Measurements from ENCODE around the gene ASTN2.

ASTN2 gene

DNA sequence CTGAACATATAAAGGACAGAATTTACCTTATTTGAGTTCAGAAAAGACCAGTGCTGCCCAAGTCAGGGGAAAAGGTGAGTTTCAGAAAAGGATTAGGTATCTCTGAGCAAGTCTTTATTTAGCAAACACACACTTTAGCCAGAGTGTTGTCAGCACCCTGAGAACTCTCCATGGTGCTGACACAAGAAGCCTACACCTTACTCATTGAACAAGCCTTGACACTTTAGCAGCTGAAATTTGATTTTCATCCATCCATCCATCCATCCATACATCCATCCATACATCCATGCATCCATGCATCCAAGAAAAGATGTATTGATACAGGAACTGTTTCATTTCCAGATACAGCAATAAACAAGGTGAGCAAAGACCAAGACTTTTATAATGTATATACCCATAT is 416.6 kb downstream of the ASTN2 start:
- DNase-seq: no peak

DNA sequence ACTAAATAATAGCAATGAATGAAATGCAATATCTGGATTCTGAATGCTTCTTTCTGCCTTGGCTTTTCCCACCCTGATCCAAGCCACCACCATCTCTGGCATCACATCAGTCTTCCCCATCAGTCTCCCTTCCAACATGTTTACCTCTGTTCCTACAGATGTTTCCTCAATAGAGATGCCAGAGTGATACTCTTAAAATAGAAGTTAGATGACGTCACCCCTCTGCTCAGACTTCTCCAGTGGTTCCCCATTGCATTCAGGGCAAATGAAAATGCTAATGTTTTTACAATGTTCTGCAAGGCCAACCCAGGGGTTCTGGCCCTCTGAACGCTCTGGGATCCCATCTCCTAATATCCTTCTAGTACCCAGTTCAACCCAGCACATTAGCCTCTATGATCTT is 422.0 kb downstream of the ASTN2 start:
- DNase-seq: no peak

DNA sequence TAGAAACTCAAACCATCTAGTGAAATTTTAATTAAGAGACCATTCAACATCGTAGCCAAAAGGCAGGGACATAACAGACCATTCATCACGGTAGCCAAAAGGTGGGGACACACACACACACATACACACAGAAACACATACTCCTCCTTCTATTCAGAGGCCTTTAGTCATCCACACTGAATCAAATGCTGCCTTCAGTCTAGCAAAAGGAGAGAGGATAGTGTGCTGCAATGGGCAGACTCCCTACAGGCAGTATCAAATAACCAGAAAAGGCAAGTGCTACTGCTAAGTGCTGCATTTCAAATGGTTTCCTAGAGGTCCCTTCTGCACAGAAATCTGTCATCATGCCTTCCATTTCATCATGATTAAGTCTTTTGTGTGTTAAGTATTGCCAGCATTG is 423.8 kb downstream of the ASTN2 start:
- DNase-seq: no peak

DNA sequence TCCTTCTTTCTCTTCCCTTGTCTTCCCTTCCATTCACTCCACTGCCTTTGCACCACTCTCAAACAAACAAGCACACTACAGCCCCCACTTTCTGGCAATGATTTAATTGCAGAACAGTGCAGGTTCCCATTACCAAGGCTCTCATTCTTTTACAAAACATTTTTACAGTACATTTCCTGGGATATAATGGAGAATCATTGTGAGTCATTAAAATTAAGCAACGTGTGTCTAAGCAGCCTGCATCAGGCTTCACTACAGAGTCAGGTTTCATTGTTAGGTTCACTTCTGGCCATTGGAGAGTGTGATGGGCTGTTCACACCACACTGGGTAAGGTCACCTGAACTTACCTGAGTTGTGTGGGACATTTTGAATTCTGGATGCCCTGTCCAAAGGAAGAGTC is 424.3 kb downstream of the ASTN2 start:
- DNase-seq: no peak

DNA sequence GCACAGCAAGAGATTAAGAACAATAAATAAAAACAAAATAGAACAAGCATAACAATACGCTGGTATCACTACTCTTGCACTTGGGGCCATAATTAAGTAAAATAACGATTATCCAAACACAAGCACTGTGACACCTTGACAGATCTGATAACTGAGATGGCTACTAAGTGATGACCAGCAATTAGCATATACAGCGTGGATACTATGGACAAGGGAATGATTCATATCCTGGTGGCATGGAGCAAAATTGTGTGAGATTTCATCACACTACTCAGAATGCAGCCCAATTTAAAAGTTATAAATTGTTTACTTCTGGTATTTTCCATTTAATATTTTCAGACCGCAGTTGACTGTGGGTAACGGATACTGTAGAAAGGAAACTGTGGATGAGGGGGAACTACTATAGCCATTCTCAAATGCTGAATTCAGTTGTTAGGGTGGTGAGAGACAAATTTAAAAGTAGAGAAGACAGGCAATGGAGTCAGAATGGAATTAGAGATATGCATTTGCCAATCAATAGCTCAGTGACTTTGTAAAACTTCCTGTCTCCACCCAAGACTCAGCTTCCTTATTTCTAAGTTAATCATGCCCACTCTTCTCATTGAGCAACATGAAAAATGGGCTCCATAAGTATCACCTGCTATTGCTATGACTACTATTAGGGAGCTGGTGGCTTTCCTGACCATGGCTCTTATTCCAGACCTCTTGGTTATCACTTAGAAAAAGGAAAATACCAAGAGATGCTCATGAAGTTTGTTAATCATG is 427.0 kb downstream of the ASTN2 start:
- DNase-seq: no peak

DNA sequence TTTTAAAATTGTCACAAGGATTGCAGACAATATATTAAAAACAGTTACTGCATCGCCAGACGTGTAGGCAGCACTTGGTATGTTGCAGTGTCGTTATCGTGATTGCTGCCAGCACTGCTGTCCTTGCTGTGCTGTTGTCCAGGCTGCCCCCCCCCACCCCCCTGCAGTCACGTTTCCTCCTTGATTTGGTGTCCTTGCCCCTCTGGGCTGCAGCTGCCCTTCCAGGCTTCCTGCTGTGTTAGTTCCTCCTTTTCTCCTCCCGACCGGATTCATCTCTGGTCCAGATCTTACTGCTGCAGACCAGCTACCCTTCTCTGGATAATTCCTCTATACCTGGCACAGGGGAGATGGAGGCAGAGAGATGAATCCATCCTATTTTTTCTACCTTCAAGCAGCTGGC is 428.8 kb downstream of the ASTN2 start:
- no peak for DNase-seq

DNA sequence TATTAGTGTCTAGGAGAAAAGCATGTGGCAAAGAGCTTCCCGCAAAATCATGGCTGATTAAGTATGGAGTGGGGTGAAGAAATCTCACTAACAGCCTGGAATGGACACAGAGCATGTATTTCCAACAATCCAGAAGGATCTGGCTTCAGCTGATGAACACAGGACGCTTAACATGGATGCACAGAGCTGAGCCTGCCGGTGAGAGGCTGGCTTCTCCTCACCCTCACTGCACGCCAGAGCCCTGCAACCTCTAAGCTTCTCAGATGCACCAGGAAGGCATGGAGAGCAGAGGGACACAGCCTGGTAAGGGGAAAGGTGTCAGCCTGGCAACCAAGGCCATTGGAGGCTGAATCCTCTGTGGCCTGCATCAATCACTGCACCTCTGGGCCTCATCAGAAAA is 429.3 kb downstream of the ASTN2 start:
- no peak for DNase-seq

DNA sequence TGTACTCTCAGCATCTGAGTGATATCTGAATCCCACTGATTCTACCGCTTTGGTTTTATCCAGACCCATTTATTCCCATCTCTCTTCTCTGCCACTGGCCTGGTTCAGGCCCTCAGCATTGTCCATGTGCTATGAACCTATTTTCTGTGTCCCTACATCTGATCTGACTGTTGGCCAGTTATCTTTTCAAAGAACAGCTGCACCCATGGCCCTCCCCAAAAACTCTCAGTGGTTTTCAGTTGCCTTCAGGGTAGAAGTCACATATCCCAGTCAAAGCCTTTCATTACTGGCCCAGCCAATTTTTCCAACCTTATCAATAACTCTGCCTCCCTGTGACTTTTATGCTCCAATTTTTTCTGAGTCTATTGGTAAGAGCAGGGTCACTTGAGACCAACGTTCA is 430.7 kb downstream of the ASTN2 start:
- DNase-seq: no peak

DNA sequence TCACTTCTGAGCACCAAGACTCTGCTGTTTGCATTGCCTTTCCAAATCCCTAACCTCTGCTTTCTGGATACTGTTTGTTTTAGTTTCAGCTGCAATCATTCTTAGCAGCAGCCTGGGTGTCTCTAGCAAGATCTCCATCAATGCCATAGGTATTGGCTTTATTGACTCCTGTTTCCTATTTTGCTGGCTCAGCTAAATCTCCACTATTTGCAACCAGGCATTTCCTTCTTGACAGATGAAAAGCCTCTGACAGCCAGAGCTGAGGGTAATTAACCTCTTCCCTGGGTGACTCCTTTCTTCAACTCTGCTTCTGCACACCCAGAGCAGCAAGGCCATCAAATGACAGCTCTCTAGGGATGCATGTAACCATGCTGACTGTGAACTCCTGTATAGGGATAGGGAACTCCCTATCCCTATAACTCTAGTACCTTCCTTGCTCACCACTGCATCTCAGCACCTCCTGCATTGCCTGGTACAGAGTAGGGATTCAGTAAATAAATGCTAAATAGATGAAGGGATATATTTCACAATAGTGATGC is 434.2 kb downstream of the ASTN2 start:
- DNase-seq: no peak

DNA sequence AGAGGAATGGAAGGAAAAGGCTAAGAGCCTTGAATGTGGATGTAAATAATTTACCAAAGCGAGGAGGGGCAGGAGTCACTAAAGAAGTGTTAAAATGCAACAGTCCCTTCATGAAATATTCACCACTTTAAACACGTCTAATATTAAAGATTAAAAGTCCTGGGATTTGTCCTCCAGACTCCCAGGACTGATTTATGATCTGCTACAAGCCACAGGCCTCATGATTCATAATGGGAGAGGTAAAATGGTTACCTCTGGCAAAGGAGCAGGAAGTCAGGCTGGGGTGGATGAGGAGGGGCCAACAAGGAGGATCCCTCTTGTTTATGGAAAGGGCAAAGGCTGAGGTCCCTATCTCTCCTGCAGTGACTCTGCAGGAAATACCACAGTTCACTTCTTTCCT is 435.4 kb downstream of the ASTN2 start:
- no peak for DNase-seq

DNA sequence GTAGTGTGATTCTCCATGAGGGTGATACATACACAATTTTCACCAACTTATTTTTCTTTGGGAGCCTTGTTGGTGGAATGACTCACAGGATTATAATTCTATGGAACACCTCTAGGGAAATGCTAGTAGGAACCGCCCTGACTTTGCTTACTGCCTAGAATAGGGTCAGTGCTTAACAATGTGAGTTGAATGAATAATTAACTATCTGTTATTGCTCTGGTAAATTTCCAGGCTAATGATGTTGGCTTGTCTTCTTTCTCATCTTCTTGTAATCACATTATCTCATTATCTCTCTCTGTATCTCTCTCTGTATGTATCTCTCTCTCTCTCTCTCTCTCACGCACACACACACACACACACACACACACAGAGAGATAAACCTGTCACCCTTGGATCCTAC is 436.7 kb downstream of the ASTN2 start:
- DNase-seq: no peak

DNA sequence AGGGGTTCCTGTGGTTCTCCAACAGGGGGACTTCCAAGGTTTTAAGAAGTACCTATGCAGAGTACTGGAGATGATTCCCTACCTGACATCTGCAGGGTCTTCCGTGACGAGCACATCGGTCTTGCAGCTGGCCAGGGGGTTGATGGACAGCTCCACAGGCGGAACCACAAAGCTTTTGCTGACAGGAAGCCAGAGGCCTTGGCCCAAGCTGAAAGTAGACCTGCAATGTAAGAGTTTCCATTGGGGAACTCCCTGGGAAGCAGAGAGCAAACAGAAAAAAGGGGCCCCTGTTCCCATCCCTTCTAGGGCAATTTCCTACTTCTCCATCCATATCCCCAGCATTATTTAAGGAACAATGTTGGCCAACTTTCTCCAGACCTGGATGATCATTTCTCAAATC is 439.7 kb downstream of the ASTN2 start:
- DNase-seq: no peak

DNA sequence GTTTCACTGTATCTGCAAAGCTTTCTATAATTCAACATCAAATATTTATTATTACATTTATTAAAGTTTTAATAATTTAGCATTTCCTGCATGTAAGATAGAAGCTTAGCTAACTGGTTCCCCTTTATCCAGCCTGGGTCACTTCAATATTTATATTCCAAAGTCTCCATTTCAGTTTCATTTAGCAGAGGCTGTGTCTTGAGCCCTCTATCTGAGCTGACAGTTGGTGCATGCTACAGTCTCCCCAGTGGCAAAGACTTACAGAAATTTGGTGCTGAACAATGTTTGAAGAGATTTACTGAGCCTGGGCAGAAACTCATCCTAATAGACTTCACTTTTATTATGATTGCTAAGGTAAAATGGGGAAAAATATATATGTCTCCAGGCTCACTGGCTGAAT is 448.7 kb downstream of the ASTN2 start:
- no peak for DNase-seq

DNA sequence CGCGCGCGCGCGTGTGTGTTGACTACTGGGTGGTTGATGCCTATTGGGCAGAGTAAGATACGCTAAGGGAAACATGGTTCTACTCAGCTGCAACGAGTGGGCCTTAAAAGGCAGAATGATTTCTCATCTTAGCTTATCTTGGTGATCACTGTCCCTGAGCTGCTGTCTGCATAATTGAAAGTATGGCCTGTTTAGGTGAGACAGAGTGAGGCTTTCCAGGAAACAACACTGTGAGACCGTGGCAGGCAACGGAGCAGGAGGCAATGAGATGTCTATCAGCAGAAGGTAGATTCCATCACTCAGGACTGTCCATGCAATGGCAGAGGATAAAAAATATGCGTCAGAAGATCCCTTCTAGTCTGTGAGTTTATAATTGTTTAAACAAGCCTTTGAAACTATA is 450.6 kb downstream of the ASTN2 start:
- DNase-seq: no peak

DNA sequence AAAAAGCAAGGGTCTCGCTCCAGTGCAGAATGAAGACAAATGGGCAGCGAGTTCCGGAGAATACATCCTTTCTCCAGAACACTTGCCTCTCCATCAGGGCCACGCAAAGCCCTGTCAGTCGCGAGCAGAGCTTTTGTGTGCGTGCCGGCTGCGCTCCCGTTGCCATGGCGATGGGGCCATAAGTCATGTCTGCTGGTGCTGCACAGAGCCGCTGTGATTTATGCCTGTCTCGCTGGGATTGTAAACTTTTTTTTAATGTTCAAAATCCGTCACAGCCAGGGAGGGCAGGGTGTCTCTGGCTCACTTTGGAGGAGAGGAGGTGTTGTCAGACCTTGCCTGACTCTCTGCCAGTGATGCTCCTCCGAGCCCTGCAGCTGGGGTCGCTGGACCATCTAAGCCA is 455.0 kb downstream of the ASTN2 start:
- DNase-seq: no peak

DNA sequence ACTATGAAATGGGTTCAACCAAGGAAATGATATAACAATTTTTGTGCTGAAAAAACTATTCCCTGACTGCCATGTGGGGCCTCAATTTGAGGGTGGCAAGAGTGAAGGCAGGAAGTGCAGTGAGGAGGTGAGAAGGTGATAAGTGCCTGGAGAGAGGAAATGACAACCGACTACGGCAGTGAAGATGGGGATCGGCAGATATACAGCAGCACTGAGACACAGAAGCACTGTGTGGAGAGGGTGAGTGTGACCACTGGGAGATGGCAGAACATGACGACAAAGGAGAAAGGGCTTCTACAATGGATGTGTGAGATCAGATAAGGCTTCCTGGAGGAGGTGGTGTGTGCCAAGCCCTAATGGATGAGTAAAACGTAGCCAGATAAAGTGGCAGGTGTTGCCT is 456.0 kb downstream of the ASTN2 start:
- no peak for DNase-seq

DNA sequence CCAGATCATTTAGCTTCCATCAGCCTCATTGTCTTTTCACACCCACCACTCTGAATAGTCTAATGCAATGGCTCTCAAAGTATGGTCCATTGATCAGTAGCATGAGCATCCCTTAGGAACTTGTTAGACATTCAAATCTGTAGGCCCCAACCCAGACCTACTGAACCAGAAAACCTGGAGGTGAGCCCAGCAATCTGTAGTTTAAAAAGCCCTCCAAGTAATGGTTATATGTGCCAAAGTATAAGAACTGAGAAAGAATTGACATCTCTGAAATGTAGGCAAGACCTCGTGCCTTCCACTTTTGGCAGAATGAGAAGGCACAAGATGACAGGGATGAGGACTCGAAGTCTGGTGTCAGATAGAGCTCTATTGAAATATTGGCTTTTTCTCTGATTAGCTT is 460.1 kb downstream of the ASTN2 start:
- DNase-seq: no peak

DNA sequence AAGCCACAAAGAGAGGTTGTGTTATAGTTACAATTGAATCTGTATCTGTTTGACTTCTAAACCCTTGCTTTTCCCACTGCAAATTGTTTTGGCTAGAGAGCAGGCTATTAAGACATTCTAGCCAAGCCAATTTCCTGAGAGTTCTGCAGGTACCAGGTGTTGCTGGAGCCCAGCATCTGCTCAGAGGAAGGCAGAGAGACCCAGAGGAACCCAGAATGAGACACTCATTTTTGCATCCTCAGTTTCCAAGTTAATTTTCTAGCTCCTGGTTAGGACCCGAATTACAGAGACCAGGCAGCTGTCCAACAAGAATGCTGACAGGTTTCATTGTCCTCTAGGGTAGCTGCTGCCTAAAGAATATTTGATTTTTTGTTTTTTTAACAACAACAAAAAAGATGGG is 461.6 kb downstream of the ASTN2 start:
- no peak for DNase-seq

DNA sequence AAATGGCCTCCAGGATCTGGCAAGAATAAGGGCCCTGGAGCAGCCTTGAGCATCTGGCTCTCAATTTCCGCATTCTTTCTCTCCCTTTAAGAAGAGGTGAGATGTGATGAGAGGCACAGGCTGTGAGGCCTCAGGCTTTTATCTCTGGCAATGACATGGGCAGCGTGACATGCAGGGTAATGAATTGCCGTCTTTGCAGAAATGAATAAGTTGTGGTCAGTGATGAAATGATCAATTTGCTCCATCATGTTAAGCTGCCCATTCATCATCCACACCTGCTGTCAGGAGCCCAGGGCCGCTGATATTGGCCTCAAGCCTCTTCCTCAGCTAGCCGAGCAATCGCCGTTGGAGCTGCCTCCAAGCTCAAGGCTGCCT is 462.4 kb downstream of the ASTN2 start:
- no peak for DNase-seq

DNA sequence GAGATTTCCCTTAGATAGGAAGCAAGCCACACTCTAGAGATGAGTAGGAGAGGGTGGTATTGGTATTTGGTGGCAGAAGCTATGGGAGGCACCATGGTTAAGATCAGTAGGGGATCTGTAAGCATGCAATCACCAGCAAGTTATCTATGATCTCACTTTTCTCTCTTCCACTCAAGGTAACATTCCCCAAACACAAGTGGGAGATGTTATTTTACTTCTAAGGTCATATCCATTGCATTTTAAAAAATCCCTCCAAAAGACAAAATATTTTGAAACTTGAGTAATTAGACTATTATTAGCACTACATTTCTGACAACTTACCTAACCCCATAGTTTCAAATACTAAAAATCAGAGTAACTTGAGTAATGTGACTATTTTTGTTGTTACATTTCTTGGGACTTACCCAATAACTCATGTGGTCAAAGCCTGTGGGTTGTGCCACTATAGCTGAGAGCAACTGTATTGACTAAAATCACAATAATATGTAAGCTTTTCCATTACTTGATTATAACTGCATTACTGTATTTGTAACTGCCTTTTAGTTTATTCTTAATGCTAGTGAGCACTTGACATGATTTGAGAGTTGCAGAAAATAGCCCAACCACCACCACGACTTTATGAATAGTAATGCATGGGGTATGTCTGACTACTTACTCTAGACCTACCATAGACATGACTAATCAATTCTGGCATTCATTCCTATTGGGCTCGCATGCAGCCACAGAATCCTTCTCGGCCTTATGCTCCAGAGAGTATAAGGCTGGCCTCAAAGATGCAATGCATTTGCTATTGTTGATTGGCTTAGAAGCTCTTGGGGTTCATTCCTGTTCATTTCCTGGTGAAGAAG is 463.0 kb downstream of the ASTN2 start:
- DNase-seq: no peak

DNA sequence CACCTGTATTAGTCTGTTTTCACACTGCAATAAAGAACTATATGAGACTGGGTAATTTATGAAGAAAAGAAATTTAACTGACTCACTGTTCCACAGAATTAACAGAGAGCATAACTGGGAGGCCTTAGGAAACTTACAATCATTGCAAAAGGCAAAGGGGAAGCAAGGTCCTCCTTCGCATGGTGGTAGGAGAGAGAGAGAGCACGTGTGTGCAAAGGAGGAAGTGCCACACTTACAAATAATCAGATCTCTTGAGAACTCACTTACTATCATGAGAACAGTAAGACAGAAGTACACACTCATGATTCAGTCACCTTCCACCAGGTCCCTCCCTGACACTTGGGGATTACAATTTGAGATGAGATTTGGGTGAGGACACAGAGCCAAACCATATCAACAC is 469.0 kb downstream of the ASTN2 start:
- DNase-seq: peak in 1 of 2 experiments; percentile 1

DNA sequence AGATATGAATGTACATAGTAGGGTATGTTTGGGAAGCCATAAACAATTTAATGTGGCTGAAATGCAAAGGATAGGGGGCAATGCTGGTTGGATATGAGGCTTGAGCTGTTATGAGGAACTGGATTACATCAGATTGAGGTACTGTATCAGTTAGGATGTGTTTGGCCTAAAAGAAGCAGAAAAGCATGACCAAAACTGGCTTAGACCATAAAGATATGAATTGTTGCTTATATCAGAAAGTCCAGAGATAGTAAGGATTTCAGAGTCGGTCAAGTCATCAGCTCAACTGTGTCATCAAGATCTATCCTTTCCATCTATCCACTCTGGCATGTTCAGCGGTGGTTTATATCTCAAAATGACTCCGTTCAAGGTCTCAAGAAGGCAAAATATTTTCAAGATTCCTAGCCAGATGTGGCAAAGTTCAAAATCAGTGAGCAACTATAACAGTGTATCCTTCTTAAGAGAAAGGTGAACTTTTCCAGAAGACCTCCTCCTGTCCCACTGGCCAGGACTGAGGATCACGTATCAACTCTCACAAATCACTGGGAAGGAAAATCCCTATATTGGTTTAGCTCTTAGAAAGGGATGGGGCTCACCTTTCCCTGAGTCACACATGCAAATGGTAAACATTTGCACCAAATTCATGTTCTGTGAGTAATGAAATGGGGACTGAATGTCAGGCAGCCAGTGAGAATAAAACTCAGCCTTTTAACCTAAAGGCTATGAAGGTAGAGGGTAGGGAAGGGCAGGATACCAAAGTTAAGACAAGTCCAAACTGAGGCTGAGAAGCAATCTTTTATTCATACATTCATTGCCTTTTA is 469.9 kb downstream of the ASTN2 start:
- DNase-seq: no peak

DNA sequence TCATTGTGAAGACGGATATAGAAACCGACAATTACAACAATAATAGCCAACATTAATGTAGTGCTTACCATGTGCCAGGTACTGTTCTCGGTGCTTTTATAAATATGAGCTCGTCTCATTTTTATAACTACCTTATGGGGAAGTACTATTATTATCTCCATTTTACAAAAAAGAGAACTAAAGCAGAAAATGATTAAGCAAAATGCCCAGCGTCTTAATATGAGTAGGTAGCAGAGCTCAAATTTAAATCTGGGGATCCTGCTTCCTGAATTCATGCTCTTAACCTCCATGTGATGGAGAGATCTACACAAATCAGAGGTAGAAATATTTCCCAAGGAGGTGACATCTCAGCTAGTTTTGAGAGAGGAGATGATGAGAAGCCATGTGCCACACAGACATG is 470.9 kb downstream of the ASTN2 start:
- DNase-seq: no peak
